H9 (cell line): ENCODE data around the gene ZNF14. TPM values are rescaled to one million over a fixed set of nuclear protein-coding genes. Genes with fewer than 3 reads are reported as not detected.
"Not testable (repeated sequence)": the region's sequence is repeated elsewhere in the genome, so short reads cannot be mapped to it uniquely, and the experiment has no call there.

ENCODE experiments used
- DNase-seq: peaks from one replicate; pipeline ENCODE4 v3.0.0-alpha.2; 2017
- H2AFZ ChIP-seq: one replicate; pipeline ENCODE4 v1.6.1; 2013; ENCODE audit warnings: mild to moderate bottlenecking, low read length, control low read depth, moderate library complexity
- H2AK5ac ChIP-seq: 2 replicates; pipeline ENCODE4 v1.6.1; 2013; ENCODE audit warnings: low read length, control low read depth, mixed read lengths; ENCODE audit not compliant: insufficient read length
- H2BK120ac ChIP-seq: one replicate; pipeline ENCODE4 v1.6.1; 2013; ENCODE audit warnings: low read depth, mild to moderate bottlenecking, low read length, control low read depth, inconsistent platforms; ENCODE audit not compliant: poor library complexity, severe bottlenecking
- H2BK12ac ChIP-seq: 2 replicates; pipeline ENCODE4 v1.6.1; 2013; ENCODE audit warnings: low read length, control low read depth, mixed read lengths, low read depth; ENCODE audit not compliant: insufficient read length
- H2BK15ac ChIP-seq: 2 replicates; pipeline ENCODE4 v1.6.1; 2013; ENCODE audit warnings: low read depth, low read length, control low read depth
- H2BK20ac ChIP-seq: one replicate; pipeline ENCODE4 v1.6.1; 2013; ENCODE audit warnings: low read depth, mild to moderate bottlenecking, low read length, control low read depth, inconsistent platforms; ENCODE audit not compliant: poor library complexity, severe bottlenecking
- H2BK5ac ChIP-seq: 2 replicates; pipeline ENCODE4 v1.6.1; 2013; ENCODE audit warnings: low read length, control low read depth, mixed read lengths; ENCODE audit not compliant: insufficient read length
- H3K14ac ChIP-seq: 2 replicates; pipeline ENCODE4 v1.6.1; 2013; ENCODE audit warnings: low read length, control low read depth; ENCODE audit not compliant: insufficient read depth
- H3K18ac ChIP-seq: 2 replicates; pipeline ENCODE4 v1.6.1; 2013; ENCODE audit warnings: low read depth, mild to moderate bottlenecking, mixed read lengths, low read length, control low read depth; ENCODE audit not compliant: insufficient read length
- H3K23ac ChIP-seq: 2 replicates; pipeline ENCODE4 v1.6.1; 2013; ENCODE audit warnings: low read length, control low read depth, mixed read lengths, low read depth; ENCODE audit not compliant: insufficient read length
- H3K23me2 ChIP-seq: 2 replicates; pipeline ENCODE4 v1.6.1; 2013; ENCODE audit warnings: low read depth, mild to moderate bottlenecking, mixed read lengths, low read length, control low read depth; ENCODE audit not compliant: insufficient read length, poor library complexity, severe bottlenecking
- H3K27ac ChIP-seq: 2 replicates; pipeline ENCODE4 v1.5.1; 2013; ENCODE audit warnings: low read length, control low read depth, mixed read lengths, low read depth; ENCODE audit not compliant: insufficient read length
- H3K27me3 ChIP-seq: 2 replicates; pipeline ENCODE4 v1.6.1; 2013; ENCODE audit warnings: low read length, control low read depth, inconsistent platforms; ENCODE audit not compliant: insufficient read depth
- H3K4ac ChIP-seq: 2 replicates; pipeline ENCODE4 v1.6.1; 2013; ENCODE audit warnings: low read depth, mild to moderate bottlenecking, control low read depth, inconsistent platforms, low read length, moderate library complexity
- H3K4me1 ChIP-seq: 2 replicates; pipeline ENCODE4 v1.6.1; 2013; ENCODE audit warnings: low read length, control low read depth, inconsistent platforms; ENCODE audit not compliant: insufficient read depth
- H3K4me2 ChIP-seq: 2 replicates; pipeline ENCODE4 v1.6.1; 2013; ENCODE audit warnings: low read length, control low read depth, mixed read lengths; ENCODE audit not compliant: insufficient read length, insufficient read depth
- H3K56ac ChIP-seq: 2 replicates; pipeline ENCODE4 v1.6.1; 2013; ENCODE audit warnings: low read depth, mild to moderate bottlenecking, mixed read lengths, low read length, control low read depth; ENCODE audit not compliant: insufficient read length
- H3K79me1 ChIP-seq: 2 replicates; pipeline ENCODE4 v1.6.1; 2013; ENCODE audit warnings: low read depth, mild to moderate bottlenecking, moderate library complexity, low read length, control low read depth, inconsistent platforms; ENCODE audit not compliant: insufficient read depth, poor library complexity, severe bottlenecking
- H3K79me2 ChIP-seq: 2 replicates; pipeline ENCODE4 v1.6.1; 2013; ENCODE audit warnings: low read length, control low read depth, inconsistent platforms; ENCODE audit not compliant: insufficient read depth
- H3K9ac ChIP-seq: 2 replicates; pipeline ENCODE4 v1.6.1; 2013; ENCODE audit warnings: low read length, control low read depth, mixed read lengths; ENCODE audit not compliant: insufficient read length; ENCODE audit errors: extremely low read depth
- H3K9me3 ChIP-seq: one replicate; pipeline ENCODE4 v1.6.1; 2013; ENCODE audit warnings: low read depth, low read length, inconsistent platforms; ENCODE audit not compliant: control insufficient read depth
- H3T11ph ChIP-seq: one replicate; pipeline ENCODE4 v1.6.1; 2013; ENCODE audit warnings: mild to moderate bottlenecking, low read length, control low read depth, inconsistent platforms
- H4K20me1 ChIP-seq: one replicate; pipeline ENCODE4 v1.6.1; 2013; ENCODE audit not compliant: control insufficient read depth, insufficient read length, insufficient read depth
- H4K5ac ChIP-seq: 2 replicates; pipeline ENCODE4 v1.6.1; 2013; ENCODE audit warnings: low read depth, mild to moderate bottlenecking, mixed read lengths, low read length, control low read depth; ENCODE audit not compliant: insufficient read length
- H4K8ac ChIP-seq: replicated peaks from 2 replicates; pipeline ENCODE4 v1.6.1; 2013; ENCODE audit warnings: low read length, control low read depth, mixed read lengths, low read depth; ENCODE audit not compliant: insufficient read length
- H4K91ac ChIP-seq: 2 replicates; pipeline ENCODE4 v1.6.1; 2013; ENCODE audit warnings: low read depth, mild to moderate bottlenecking, moderate library complexity, mixed read lengths, low read length, control low read depth; ENCODE audit not compliant: insufficient read length
- H3K27ac Mint-ChIP-seq, 3 experiments: 2 replicates in 2 of 3; 3 replicates in 1 of 3; pipeline ENCODE4 v1.8.0; 2020 to 2021; ENCODE audit warnings: mixed read lengths in 3 of 3, mild to moderate bottlenecking in 1 of 3, moderate library complexity in 1 of 3
- H3K27me3 Mint-ChIP-seq: 2 replicates; pipeline ENCODE4 v1.8.0; 2021; ENCODE audit warnings: low read depth, mild to moderate bottlenecking, moderate library complexity, mixed read lengths
- H3K36me3 Mint-ChIP-seq, 3 experiments: 2 replicates in 2 of 3; 3 replicates in 1 of 3; pipeline ENCODE4 v1.8.0; 2020 to 2021; ENCODE audit warnings: low read depth in 3 of 3, mixed read lengths in 3 of 3; ENCODE audit not compliant: insufficient read depth in 1 of 3
- H3K4me1 Mint-ChIP-seq, 2 experiments: 2 replicates each; pipeline ENCODE4 v1.8.0; 2020; ENCODE audit warnings: mixed read lengths in 2 of 2
- H3K4me3 Mint-ChIP-seq, 2 experiments: 2 replicates in 1 of 2; 3 replicates in 1 of 2; pipeline ENCODE4 v1.8.0; 2020 to 2021; ENCODE audit warnings: mild to moderate bottlenecking in 2 of 2, mixed read lengths in 2 of 2, moderate library complexity in 1 of 2
- H3K9me3 Mint-ChIP-seq, 2 experiments: 2 replicates in 1 of 2; 3 replicates in 1 of 2; pipeline ENCODE4 v1.8.0; 2020; ENCODE audit warnings: mild to moderate bottlenecking in 2 of 2, mixed read lengths in 2 of 2, moderate library complexity in 1 of 2
- CTCF ChIP-seq: fragments of 200-600 bp; sonication (generic); conservative IDR thresholded peaks from 3 replicates; pipeline ENCODE4 v1.8.0; 2021; ENCODE audit warnings: antibody characterized with exemption, mild to moderate bottlenecking
- WGBS: extraction: QIAGEN DNeasy Blood & Tissue Kit; methylation state at CpG from one replicate; pipeline ENCODE4 v1.1.7; 2013; ENCODE audit warnings: missing lambda C conversion rate, low lambda C conversion rate, mixed read lengths; ENCODE audit not compliant: insufficient read length; ENCODE audit errors: extremely low coverage; 5-methylcytosine and 5-hydroxymethylcytosine counted together
- total RNA-seq: library from RNA; stranded (reverse); gene quantifications from 2 replicates; pipeline ENCODE4 v1.2.1, GENCODE V29; 2021

The ZNF14 gene
- total RNA-seq, 1 experiment from 2014 or later = 8.3 TPM

- Mint-ChIP-seq H3K27me3 (no peaks in the 10 kb centered on the region), H3K9me3 (peaks cover 3 to 10% of the 10 kb centered on the region in 2 experiments; a peak in 4 of 5 replicates), H3K36me3 (peaks cover 20 to 26% (median 22%) of the 10 kb centered on the region in 3 experiments)
Observed at GRCh38 chr19:19686580-19686979, 46.3 kb downstream of the ZNF14 start.

GRCh38 chr19:19686119-19686518 lies 46.8 kb downstream of the ZNF14 start:
- not testable (repeated sequence) for H4K91ac ChIP-seq, H3K27ac Mint-ChIP-seq, H3K23me2 ChIP-seq, H3K27me3 Mint-ChIP-seq, H4K8ac ChIP-seq, H2AFZ ChIP-seq, H3K56ac ChIP-seq, H3K4me2 ChIP-seq, H3K4ac ChIP-seq, H2BK20ac ChIP-seq, H3K9ac ChIP-seq, H2BK120ac ChIP-seq, H3K9me3 ChIP-seq, H3T11ph ChIP-seq, H3K4me1 ChIP-seq, H3K4me3 Mint-ChIP-seq, H2BK15ac ChIP-seq, H3K18ac ChIP-seq, H3K27me3 ChIP-seq, H3K27ac ChIP-seq, H4K5ac ChIP-seq, H2AK5ac ChIP-seq, H3K79me1 ChIP-seq, H2BK5ac ChIP-seq, H3K23ac ChIP-seq, H4K20me1 ChIP-seq, DNase-seq, H2BK12ac ChIP-seq, H3K14ac ChIP-seq, H3K4me1 Mint-ChIP-seq, H3K79me2 ChIP-seq
- Mint-ChIP-seq H3K36me3 (peaks cover 25 to 30% (median 27%) of the 10 kb centered on the region in 3 experiments), H3K9me3 (peaks cover 3 to 10% of the 10 kb centered on the region in 2 experiments; a peak in 4 of 5 replicates)
- no CpG with 5 or more reads among the region's 15 CpGs for WGBS

More at GRCh38 chr19:19686580-19686979, 46.3 kb downstream of the ZNF14 start:
- Histone ChIP-seq H3K18ac (no peak overlapping the region), H2BK5ac (no peak overlapping the region), H3K9me3 (no peaks in the 10 kb centered on the region), H3K79me1 (no peaks in the 10 kb centered on the region), H2AFZ (no peak overlapping the region), H4K8ac (no peak overlapping the region), H3K4me2 (no peak overlapping the region), H3K4ac (no peak overlapping the region), H2BK20ac (no peak overlapping the region), H3K27ac (no peak overlapping the region), H3K4me1 (no peaks in the 10 kb centered on the region), H2BK12ac (no peak overlapping the region), H3K23me2 (no peaks in the 10 kb centered on the region), H3K79me2 (no peaks in the 10 kb centered on the region), H4K20me1 (no peaks in the 10 kb centered on the region), H3K23ac (no peak overlapping the region), H3K9ac (no peak overlapping the region), H2BK120ac (no peak overlapping the region), H3T11ph (no peak overlapping the region), H2AK5ac (no peak overlapping the region), H4K5ac (no peak overlapping the region), H4K91ac (no peak overlapping the region), H3K27me3 (no peaks in the 10 kb centered on the region), H3K56ac (no peak overlapping the region), H3K14ac (no peak overlapping the region), H2BK15ac (no peak overlapping the region)
- Mint-ChIP-seq H3K27ac (no peak overlapping the region), H3K4me1 (no peaks in the 10 kb centered on the region), H3K4me3 (no peak overlapping the region)
- WGBS = no CpG with 5 or more reads among the region's 6 CpGs
- no peak for DNase-seq
- TF ChIP-seq CTCF = no peak
